ENCODE measurements around the gene CHPF2.

CHPF2 gene

GRCh38 chr7:151245360-151246101 is 13.2 kb downstream of the CHPF2 start:
- in situ Hi-C loops (cut with MboI; ENCODE audit: low sequenced_read_pairs) = no loop called here

GRCh38 chr7:151246102-151246850 is 14.0 kb downstream of the CHPF2 start:
- in situ Hi-C loops (cut with MboI; ENCODE audit: low sequenced_read_pairs) = no loop called here

GRCh38 chr7:151246851-151247580 is 14.7 kb downstream of the CHPF2 start:
- in situ Hi-C loops (cut with MboI; ENCODE audit: low sequenced_read_pairs) = no loop called here

GRCh38 chr7:151247611-151248345 is 15.5 kb downstream of the CHPF2 start:
- in situ Hi-C loops (cut with MboI; ENCODE audit: low sequenced_read_pairs) = no loop called here

- in situ Hi-C loops (cut with MboI; ENCODE audit: low sequenced_read_pairs) = no loop called here
Measured at GRCh38 chr7:151248346-151249033, 16.2 kb downstream of the CHPF2 start, which contains the start of gene SMARCD3. TSS of gene SMARCD3 (minus strand) at chr7:151248694. CDS start at chr7:151248562, 132 bp downstream.

GRCh38 chr7:151249034-151249731 is 16.9 kb downstream of the CHPF2 start:
- in situ Hi-C loops (cut with MboI; ENCODE audit: low sequenced_read_pairs) = no loop called here

- in situ Hi-C loops (cut with MboI; ENCODE audit: low sequenced_read_pairs) = no loop called here
Measured at GRCh38 chr7:151249732-151250072, 17.4 kb downstream of the CHPF2 start.

- in situ Hi-C loops (cut with MboI; ENCODE audit: low sequenced_read_pairs) = no loop called here
Measured at GRCh38 chr7:151250181-151251132, 18.2 kb downstream of the CHPF2 start.

GRCh38 chr7:151251328-151251688 is 19.0 kb downstream of the CHPF2 start:
- in situ Hi-C loops (cut with MboI; ENCODE audit: low sequenced_read_pairs) = no loop called here

GRCh38 chr7:151251689-151252560 is 19.6 kb downstream of the CHPF2 start:
- in situ Hi-C loops (cut with MboI; ENCODE audit: low sequenced_read_pairs) = no loop called here

- in situ Hi-C loops (cut with MboI; ENCODE audit: low sequenced_read_pairs) = no loop called here
Measured at GRCh38 chr7:151252561-151252835, 20.2 kb downstream of the CHPF2 start.

GRCh38 chr7:151252961-151253711 is 20.9 kb downstream of the CHPF2 start:
- in situ Hi-C loops (cut with MboI; ENCODE audit: low sequenced_read_pairs) = no loop called here

GRCh38 chr7:151254316-151254715 is 22.0 kb downstream of the CHPF2 start:
- in situ Hi-C loops (cut with MboI; ENCODE audit: low sequenced_read_pairs) = no loop called here

GRCh38 chr7:151254851-151255250 is 22.6 kb downstream of the CHPF2 start:
- in situ Hi-C loops (cut with MboI; ENCODE audit: low sequenced_read_pairs) = no loop called here

GRCh38 chr7:151255390-151255789 is 23.1 kb downstream of the CHPF2 start:
- in situ Hi-C loops (cut with MboI; ENCODE audit: low sequenced_read_pairs) = no loop called here

GRCh38 chr7:151256410-151257045 is 24.2 kb downstream of the CHPF2 start:
- in situ Hi-C loops (cut with MboI; ENCODE audit: low sequenced_read_pairs) = no loop called here

- in situ Hi-C loops (cut with MboI; ENCODE audit: low sequenced_read_pairs) = no loop called here
Measured at GRCh38 chr7:151257990-151258389, 25.7 kb downstream of the CHPF2 start.
